ENCODE results near the gene GPD2. TPM values are rescaled to one million over a fixed set of nuclear protein-coding genes. Genes with fewer than 3 reads are reported as not detected.

The GPD2 gene
- total RNA-seq, 1 experiment from 2014 or later, result 49.7 TPM

DNA sequence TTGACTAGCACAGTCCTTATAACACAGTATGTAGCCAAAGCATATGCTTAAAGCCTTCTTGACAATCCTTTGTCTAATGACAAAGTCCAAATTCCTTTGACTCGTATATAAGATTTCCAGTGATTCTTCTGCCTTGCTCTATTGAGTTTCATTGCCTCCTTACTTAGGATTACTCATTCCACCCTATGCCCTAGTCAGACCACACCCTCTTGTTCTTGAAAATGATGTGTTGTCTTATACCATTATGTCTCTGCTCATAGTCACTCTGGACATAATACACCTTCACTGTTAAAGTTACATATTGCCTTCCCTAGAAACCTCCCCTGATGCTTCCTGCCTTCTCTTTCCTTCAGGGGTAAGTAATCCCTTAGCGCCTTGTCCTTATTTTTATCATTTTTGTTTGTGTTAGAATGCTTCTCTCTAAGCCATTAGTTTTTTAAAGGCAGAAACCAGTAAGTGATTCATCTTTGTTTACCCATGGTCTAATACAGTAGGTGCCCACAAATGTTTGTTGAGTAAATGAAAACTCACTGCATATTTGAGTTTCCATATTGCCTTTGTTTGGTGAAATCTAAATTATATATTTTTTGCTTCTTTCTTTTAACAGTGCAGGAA, 19.3 kb downstream of the GPD2 start:
- no peak for DNase-seq
- no peak overlapping the region for H3K4me3 ChIP-seq (ENCODE audit: insufficient read depth, low read depth, low read length)
- no peaks in the 10 kb centered on the region for H3K36me3 ChIP-seq (replicated peaks; ENCODE audit: control insufficient read depth, insufficient read depth, low read length)
- no peaks in the 10 kb centered on the region for H3K27me3 ChIP-seq (ENCODE audit: control insufficient read depth, insufficient read depth, low read length)

DNA sequence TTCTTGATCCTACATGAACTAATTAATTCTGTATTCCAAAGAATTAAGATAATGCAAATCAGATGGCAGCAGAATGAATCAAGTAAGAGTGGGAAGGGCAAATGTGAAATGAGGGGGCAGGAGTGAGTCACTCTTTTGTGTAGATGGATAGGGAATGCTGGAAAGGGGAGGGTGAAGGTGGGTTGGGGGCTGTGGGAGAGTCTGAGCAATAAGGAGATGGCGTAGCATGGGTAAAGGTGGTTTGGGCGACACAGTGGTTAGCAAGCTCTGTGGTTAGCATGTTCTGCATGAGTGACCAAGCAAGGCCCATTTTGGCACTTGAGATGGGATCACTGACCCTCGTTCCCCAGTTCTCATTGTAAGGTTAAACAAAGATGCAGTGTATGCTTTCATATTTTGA, 20.4 kb downstream of the GPD2 start:
- Histone ChIP-seq H3K36me3 (replicated peaks; ENCODE audit: control insufficient read depth, insufficient read depth, low read length) (no peaks in the 10 kb centered on the region), H3K4me3 (ENCODE audit: insufficient read depth, low read depth, low read length) (no peak overlapping the region), H3K27me3 (ENCODE audit: control insufficient read depth, insufficient read depth, low read length) (no peaks in the 10 kb centered on the region)
- DNase-seq, result no peak

DNA sequence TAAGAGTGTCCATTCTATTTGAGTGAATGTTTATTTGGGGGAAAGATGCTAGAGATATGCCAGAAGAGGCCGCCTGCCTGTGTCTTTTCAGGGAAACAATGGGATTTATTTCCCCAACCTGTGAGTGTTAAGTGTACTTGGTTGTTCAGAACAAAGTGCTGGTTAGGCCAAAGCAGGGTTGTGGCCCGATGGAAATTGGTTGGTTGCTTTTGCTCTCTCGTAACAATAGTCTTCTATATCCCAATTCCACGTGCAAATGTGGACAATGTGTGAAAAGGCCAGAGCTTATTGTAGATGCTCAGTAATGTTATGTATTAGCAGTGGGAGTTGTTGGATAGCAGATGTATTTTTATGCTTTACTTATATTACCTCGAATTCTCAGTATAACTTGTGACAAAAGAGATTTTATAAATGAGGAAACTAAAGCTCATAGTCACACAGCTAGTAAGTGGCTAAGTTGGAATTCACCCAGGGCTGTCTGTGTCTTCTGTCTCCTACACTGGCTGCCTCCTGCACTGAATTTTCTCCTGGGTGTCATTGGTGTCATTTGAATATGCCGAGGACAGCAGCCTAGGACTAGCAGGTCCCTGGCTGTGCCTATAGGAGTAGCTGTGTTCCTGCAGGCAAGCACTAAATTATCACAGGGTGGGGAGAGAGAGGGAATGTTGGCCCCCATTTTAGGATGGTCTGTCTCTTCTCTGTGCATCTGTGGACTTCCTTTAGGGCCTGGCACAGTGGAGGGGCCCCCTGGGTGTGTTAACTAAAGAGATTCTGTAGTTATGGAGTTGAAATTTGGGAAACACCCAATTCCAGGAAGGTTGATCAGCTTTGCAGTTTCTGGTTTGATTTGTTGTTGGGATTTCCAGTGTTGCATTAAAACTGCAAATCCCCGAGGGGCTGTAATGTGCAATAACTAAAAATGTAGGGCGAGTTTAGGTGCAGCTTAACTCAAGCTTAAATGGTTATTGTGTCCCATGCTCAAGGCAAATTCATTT, 21.6 kb downstream of the GPD2 start:
- Histone ChIP-seq H3K4me3 (ENCODE audit: insufficient read depth, low read depth, low read length) (no peak overlapping the region), H3K27me3 (ENCODE audit: control insufficient read depth, insufficient read depth, low read length) (no peaks in the 10 kb centered on the region), H3K36me3 (replicated peaks; ENCODE audit: control insufficient read depth, insufficient read depth, low read length) (no peaks in the 10 kb centered on the region)
- DNase-seq, result peak; percentile 16

DNA sequence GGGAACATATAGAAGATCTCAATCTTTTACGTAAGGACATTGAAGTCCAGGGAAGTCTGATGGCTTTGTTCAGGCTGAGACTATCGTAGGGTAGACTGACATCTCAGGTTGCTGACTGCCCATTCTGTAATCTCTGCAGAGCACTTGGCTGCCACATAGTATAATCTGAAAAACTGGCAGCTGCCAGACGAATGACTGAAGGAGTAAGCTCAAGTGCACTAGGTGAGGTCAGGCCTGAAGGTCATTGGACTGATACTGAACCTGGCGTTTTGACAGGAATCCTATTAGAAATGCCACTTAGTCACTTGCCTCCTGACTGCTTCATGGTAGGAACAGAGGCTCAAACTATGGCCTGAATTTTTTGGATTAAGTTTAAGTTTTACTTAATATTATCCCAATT, 23.5 kb downstream of the GPD2 start:
- DNase-seq, result no peak
- Histone ChIP-seq H3K4me3 (ENCODE audit: insufficient read depth, low read depth, low read length) (no peak overlapping the region), H3K27me3 (ENCODE audit: control insufficient read depth, insufficient read depth, low read length) (no peaks in the 10 kb centered on the region), H3K36me3 (replicated peaks; ENCODE audit: control insufficient read depth, insufficient read depth, low read length) (no peaks in the 10 kb centered on the region)

DNA sequence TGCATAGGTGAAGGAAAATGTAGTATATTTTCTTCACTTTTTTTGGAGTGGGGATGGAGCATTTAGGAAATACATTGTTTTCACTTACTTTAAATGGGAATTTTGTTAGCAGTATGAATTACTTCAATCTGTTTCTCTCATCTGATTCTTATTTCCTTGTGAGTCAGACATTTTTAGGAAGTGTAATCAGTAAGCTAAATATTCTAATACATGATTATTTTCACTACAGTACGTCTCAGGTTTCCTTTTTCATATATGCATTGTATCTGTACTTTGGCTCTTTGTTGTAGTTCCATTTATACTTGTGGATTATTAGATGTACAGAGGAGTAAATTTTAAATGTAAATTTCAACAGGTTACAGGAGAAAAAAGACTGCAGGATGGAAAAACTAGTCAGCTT, 27.9 kb downstream of the GPD2 start:
- Histone ChIP-seq H3K4me3 (ENCODE audit: insufficient read depth, low read depth, low read length) (no peak overlapping the region), H3K27me3 (ENCODE audit: control insufficient read depth, insufficient read depth, low read length) (no peaks in the 10 kb centered on the region), H3K36me3 (replicated peaks; ENCODE audit: control insufficient read depth, insufficient read depth, low read length) (no peaks in the 10 kb centered on the region)
- no peak for DNase-seq

DNA sequence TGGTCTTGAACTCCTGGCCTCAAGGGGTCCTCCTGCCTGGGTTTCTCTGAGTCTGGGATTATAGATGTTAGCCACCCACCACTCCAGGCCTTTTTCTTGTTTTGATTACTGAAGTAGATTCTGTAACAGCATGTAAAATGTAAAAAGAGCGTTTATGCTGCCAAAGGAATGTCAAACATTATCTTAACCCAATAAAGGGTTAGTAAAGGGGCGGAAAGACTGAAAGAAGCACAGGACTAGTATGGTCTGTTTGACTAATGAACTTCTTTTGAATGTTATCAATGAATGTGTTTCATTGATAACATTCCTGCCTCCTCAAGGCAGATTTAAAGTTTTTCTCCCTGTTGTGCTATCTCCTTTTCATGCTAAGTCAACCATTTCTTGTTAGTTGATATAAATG, 29.4 kb downstream of the GPD2 start:
- no peak for DNase-seq

DNA sequence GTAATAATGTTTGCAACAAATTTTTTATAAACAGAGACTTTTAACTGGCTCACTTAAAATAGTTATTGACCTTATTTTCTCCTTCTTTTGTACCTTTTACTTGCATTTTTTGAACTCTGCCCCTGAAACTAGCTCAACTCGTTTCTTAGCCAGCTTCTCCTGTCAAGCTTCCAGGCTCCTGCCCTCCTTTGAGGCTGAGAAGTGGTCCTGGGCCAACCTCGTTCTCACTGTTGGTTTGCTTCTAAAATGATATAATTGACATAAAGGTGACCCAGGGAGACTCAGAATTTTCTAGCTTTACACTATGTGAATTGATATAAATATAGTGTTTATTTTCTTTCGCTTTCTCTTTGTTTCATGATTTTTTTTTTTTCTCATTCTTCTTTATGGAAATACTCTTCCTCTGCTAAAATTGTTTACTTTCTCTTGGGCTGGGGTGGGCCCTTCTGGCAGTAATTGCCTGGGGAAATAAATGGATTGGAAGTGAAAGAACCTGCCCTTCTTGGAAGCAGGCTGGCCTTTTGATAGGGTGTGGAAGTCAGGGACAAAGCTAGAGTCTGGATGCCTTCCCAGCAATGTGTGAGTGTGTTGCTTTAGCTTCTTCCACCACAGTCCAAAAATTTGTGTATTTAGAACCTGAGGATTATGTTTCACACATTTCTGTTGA, 30.7 kb downstream of the GPD2 start:
- no peak overlapping the region for H3K4me3 ChIP-seq (ENCODE audit: insufficient read depth, low read depth, low read length)
- DNase-seq, result no peak
- H3K36me3 ChIP-seq (replicated peaks; ENCODE audit: control insufficient read depth, insufficient read depth, low read length), result no peaks in the 10 kb centered on the region
- H3K27me3 ChIP-seq (ENCODE audit: control insufficient read depth, insufficient read depth, low read length), result no peaks in the 10 kb centered on the region

More for the DNA sequence above, 29.4 kb downstream of the GPD2 start:
- H3K4me3 ChIP-seq (ENCODE audit: insufficient read depth, low read depth, low read length), result no peak overlapping the region
- no peaks in the 10 kb centered on the region for H3K36me3 ChIP-seq (replicated peaks; ENCODE audit: control insufficient read depth, insufficient read depth, low read length)
- H3K27me3 ChIP-seq (ENCODE audit: control insufficient read depth, insufficient read depth, low read length), result no peaks in the 10 kb centered on the region

DNA sequence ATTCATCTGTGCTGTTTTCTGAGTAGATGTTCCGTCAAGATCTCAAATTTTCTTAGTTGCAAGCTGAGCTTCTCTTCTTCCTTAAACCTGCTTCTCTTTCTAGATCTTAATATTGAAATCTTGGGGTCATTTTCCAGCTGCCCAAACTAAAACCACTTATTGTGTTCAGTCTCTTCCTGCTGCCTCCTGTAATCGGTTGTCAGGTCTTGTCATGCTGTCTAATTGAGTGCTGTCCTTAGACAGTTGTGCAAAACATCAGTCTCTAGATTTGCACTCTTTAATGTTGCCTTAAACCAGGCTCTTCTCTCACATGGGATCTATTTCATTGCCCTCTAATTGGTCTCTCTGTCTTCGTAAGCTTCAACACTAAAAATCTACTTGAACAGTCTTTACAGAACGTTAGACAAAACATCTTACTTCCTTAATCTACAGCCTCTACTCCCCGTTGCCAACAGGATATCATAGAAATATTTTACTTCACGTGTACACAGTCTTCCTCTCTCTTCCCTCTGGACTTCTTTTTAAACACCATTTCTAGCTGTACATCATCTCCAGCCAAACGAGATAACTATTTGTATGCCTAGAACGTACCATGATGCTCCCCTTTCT, 34.9 kb downstream of the GPD2 start:
- Histone ChIP-seq H3K27me3 (ENCODE audit: control insufficient read depth, insufficient read depth, low read length) (no peaks in the 10 kb centered on the region), H3K36me3 (replicated peaks; ENCODE audit: control insufficient read depth, insufficient read depth, low read length) (no peaks in the 10 kb centered on the region), H3K4me3 (ENCODE audit: insufficient read depth, low read depth, low read length) (no peak overlapping the region)
- DNase-seq, result no peak

DNA sequence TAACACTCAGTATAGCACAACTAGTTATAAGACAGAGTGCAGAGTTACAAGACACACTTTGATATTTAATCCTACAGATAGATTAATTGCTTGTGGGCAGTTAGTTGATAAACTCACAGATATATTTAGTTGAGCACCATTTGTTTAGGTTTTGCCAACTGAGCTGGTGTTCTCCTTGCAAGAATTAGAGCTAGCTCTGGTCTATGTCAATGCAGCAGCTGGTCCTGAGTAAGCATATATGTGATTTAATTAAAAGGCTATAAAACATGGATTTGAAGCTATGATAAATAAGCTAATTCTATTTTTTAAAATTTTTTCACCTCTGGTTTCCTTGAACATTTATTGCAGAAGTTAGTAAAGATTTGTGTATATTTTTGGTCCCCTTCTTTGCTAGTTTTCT, 35.6 kb downstream of the GPD2 start:
- no peaks in the 10 kb centered on the region for H3K36me3 ChIP-seq (replicated peaks; ENCODE audit: control insufficient read depth, insufficient read depth, low read length)
- H3K4me3 ChIP-seq (ENCODE audit: insufficient read depth, low read depth, low read length), result no peak overlapping the region
- DNase-seq, result no peak
- no peaks in the 10 kb centered on the region for H3K27me3 ChIP-seq (ENCODE audit: control insufficient read depth, insufficient read depth, low read length)

DNA sequence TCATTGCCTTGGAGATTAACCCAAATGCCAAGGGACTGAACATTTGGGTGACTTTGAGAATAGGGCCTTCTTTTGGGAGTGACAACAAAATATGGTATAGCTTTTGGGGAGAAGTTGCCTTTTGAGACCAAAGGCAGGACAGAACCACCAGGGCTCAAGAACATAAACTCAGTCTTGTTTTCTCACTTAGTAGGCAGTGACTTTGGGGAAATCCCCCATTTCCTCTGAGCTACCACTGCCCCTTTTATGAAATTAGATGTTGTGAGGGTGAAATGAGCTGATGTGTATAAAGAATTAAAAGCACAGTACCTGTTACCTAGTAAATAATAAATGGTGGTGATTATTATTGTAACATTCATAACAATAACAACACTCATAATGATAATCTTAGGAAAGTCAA, 36.5 kb downstream of the GPD2 start:
- no peaks in the 10 kb centered on the region for H3K27me3 ChIP-seq (ENCODE audit: control insufficient read depth, insufficient read depth, low read length)
- H3K4me3 ChIP-seq (ENCODE audit: insufficient read depth, low read depth, low read length), result no peak overlapping the region
- H3K36me3 ChIP-seq (replicated peaks; ENCODE audit: control insufficient read depth, insufficient read depth, low read length), result no peaks in the 10 kb centered on the region
- no peak for DNase-seq

DNA sequence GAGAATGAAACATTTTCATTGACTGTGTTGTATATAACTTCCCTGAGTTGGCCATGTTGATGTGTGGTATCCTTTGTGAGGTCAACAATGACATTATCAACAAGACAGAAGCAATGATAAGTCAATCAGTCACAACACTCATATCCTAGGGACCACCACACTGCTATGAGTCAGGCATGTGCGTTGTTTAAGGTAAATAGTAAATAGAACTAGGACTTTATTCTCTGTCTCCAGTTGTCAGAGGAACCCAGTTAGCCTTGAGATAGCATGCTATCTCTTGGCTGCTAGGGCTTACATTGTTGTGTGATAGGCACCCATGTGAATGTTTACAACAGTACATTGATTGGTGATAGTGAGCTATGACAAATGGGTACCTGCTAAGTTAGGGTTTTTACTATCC, 37.3 kb downstream of the GPD2 start:
- no peak overlapping the region for H3K4me3 ChIP-seq (ENCODE audit: insufficient read depth, low read depth, low read length)
- DNase-seq, result no peak
- H3K27me3 ChIP-seq (ENCODE audit: control insufficient read depth, insufficient read depth, low read length), result no peaks in the 10 kb centered on the region
- no peaks in the 10 kb centered on the region for H3K36me3 ChIP-seq (replicated peaks; ENCODE audit: control insufficient read depth, insufficient read depth, low read length)

DNA sequence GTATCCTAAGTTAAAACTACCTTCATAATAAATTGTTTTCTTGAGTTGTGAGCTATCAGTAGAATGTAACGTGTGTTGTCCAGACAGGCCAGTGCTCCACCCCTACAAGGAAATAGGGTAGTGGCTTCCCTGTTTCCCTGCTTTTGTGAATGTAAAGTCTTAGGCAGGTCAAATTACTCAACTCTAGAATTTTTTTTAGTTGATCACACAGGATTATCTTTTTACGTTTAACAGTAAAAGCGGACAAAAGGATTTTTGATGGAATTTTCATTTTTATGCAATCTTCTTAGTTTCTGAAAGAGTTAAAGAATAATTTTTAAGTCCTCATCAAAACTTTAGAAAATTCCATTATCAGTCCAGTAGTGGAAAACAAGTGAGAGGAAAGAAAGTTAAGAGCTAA, 38.2 kb downstream of the GPD2 start:
- no peak for DNase-seq
- Histone ChIP-seq H3K27me3 (ENCODE audit: control insufficient read depth, insufficient read depth, low read length) (no peaks in the 10 kb centered on the region), H3K36me3 (replicated peaks; ENCODE audit: control insufficient read depth, insufficient read depth, low read length) (no peaks in the 10 kb centered on the region), H3K4me3 (ENCODE audit: insufficient read depth, low read depth, low read length) (no peak overlapping the region)

DNA sequence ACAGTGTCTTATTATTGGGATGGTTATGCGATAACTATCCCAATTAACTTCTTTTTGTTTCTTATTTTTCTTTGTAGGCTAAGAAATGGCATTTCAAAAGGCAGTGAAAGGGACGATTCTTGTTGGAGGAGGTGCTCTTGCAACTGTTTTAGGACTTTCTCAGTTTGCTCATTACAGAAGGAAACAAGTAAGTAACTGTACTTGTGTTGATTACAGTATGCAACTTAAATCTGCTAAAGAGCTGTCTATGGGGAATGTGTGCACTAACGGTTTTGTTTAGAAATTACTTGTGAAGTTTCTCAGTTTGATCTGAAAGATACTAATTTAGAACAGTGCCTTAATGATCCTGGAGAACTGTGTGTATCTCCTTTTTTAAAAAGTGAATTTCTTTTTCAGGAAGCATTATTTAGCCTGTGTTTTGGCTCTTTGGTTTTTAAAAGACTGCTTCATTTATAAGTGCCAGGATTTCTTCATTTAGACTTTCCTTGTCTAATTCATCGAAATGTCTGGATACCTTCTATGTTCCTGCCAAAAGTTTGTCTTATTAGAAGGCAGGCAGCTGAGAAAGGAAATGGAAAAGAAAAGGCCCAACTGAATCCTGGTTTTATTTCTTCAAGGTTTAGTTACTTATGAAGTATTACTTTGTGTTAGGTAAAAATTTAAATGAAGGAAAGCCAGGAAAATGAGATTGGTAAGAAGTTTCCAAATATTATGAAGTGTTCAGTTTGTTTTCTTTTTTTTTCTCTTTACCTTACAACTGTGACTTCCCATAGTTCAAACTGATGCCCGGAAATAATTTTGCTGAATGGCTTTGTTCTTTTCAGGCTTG, 40.1 kb downstream of the GPD2 start:
- H3K36me3 ChIP-seq (replicated peaks; ENCODE audit: control insufficient read depth, insufficient read depth, low read length), result no peaks in the 10 kb centered on the region
- no peak overlapping the region for H3K4me3 ChIP-seq (ENCODE audit: insufficient read depth, low read depth, low read length)

DNA sequence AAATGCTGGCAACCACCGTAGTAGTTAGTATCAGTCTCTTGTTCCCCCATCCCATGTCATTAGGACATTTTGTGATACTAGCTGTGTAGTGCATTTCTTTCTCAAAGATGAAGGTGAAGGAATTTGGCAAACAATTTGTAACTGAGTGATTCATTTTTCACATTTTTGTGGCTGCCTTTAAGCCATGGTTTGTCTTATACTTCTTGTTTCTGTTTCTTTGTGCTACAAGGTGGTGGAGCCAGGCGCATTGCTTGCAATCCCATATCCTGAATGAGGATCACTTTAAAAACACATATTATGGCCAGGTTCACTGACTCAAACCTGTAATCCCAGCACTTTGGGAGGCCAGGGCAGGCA, 40.6 kb downstream of the GPD2 start:
- no peaks in the 10 kb centered on the region for H3K27me3 ChIP-seq (ENCODE audit: control insufficient read depth, insufficient read depth, low read length)
- no peak for DNase-seq
- no peaks in the 10 kb centered on the region for H3K36me3 ChIP-seq (replicated peaks; ENCODE audit: control insufficient read depth, insufficient read depth, low read length)
- H3K4me3 ChIP-seq (ENCODE audit: insufficient read depth, low read depth, low read length), result no peak overlapping the region

More for the DNA sequence above, 40.1 kb downstream of the GPD2 start:
- no peak for DNase-seq
- no peaks in the 10 kb centered on the region for H3K27me3 ChIP-seq (ENCODE audit: control insufficient read depth, insufficient read depth, low read length)

Measured in H7 (cell line).